AG04450 (cell line): ENCODE results near the gene DZIP1L. TPM values are rescaled to one million over a fixed set of nuclear protein-coding genes. Genes with fewer than 3 reads are reported as not detected.

ENCODE experiments used
- CTCF ChIA-PET: fragments of 300-600, 350-600 bp; formaldehyde crosslinking; extraction: SDS; loops from one replicate; lab custom pipeline; 2022; ENCODE audit warnings: antibody characterized with exemption, inconsistent platforms; lab: Charles Lee
- POLR2A ChIA-PET: fragments of 350-600 bp; formaldehyde crosslinking; extraction: SDS; loops from one replicate; lab custom pipeline; 2021; ENCODE audit warnings: antibody characterized with exemption, inconsistent platforms; lab: Yijun Ruan, JAX
- DNase-seq: peaks from one replicate; pipeline ENCODE4 v3.0.0-alpha.2; 2011; ENCODE audit warnings: low read depth, low spot score
- H3K27ac ChIP-seq: one replicate; pipeline ENCODE4 v1.5.1; 2012; ENCODE audit warnings: low read depth, low read length, control low read depth
- H3K27me3 ChIP-seq: one replicate; pipeline ENCODE4 v1.6.0; 2012; ENCODE audit warnings: low read length; ENCODE audit not compliant: control insufficient read depth, insufficient read depth
- H3K4me3 ChIP-seq: 2 replicates; pipeline ENCODE4 v1.5.1; 2011; ENCODE audit warnings: mild to moderate bottlenecking, low read depth, low read length, control low read depth
- H3K9me3 ChIP-seq: 2 replicates; pipeline ENCODE4 v1.5.1; 2012; ENCODE audit warnings: low read length; ENCODE audit not compliant: control insufficient read depth, insufficient read depth
- polyA plus RNA-seq: library from polyadenylated mRNA; depleted of rRNA; stranded (reverse); fragments of >200 nt; gene quantifications from 2 replicates; pipeline ENCODE4 v1.2.3, GENCODE V29; 2011
- TF ChIP-seq, protein P1 (sequence below): IDR thresholded peaks from 2 replicates; pipeline ENCODE4 v1.5.1; 2011; ENCODE audit warnings: low read depth, low read length, control low read depth, inconsistent platforms

Gene DZIP1L
- polyA plus RNA-seq, 1 experiment: 5.7 TPM

DNA sequence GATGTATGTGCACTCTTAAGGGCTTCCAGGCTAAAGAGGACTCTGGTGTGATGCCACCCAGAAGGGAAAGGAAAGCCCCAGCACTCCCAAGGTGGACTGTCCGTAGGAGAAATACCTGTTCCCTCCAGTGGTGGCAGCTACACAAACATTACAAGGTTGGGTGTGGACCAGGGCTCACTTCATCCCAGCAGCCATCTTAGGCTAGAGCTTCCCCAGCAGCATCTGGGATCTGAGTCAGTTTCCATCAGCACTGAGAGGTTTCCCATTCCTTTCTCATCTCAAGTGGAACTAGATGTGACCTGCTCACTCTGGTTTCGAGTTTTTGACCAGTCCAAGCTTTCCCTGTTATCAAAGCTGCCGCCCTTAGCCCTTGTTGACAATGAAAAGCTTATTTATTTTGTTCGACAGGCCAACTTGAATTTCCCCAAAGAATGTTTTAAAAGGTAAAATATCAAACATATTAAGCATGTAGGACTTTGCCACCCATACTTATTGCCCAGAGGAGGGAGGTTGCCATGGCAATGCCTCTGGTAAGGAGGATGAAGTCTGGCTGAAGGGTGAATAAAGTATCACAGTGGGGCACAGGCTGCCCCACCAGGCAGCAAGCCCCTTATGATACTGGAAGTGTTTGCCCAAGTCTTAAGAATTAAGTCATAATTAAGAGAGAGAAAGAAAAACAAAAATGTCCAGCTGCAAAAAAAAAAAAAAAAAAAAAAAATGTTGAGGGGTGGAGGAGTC, 76.5 kb downstream of the DZIP1L start:
- ChIA-PET CTCF (interaction anchor here (1.7 kb wide), 1 partner anchor 13 kb away, joined by 7 read pairs; no protein-coding TSS in a partner anchor), POLR2A (interaction anchor here (0.7 kb wide), 1 partner anchor 17 kb away, joined by 3 read pairs; no protein-coding TSS in a partner anchor)
- TF ChIP-seq, protein P1, sequence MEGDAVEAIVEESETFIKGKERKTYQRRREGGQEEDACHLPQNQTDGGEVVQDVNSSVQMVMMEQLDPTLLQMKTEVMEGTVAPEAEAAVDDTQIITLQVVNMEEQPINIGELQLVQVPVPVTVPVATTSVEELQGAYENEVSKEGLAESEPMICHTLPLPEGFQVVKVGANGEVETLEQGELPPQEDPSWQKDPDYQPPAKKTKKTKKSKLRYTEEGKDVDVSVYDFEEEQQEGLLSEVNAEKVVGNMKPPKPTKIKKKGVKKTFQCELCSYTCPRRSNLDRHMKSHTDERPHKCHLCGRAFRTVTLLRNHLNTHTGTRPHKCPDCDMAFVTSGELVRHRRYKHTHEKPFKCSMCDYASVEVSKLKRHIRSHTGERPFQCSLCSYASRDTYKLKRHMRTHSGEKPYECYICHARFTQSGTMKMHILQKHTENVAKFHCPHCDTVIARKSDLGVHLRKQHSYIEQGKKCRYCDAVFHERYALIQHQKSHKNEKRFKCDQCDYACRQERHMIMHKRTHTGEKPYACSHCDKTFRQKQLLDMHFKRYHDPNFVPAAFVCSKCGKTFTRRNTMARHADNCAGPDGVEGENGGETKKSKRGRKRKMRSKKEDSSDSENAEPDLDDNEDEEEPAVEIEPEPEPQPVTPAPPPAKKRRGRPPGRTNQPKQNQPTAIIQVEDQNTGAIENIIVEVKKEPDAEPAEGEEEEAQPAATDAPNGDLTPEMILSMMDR: no peak
- H3K27me3 ChIP-seq: no peaks in the 10 kb centered on the region
- H3K4me3 ChIP-seq: no peak overlapping the region
- no peak overlapping the region for H3K27ac ChIP-seq
- H3K9me3 ChIP-seq: no peaks in the 10 kb centered on the region
- no peak for DNase-seq

DNA sequence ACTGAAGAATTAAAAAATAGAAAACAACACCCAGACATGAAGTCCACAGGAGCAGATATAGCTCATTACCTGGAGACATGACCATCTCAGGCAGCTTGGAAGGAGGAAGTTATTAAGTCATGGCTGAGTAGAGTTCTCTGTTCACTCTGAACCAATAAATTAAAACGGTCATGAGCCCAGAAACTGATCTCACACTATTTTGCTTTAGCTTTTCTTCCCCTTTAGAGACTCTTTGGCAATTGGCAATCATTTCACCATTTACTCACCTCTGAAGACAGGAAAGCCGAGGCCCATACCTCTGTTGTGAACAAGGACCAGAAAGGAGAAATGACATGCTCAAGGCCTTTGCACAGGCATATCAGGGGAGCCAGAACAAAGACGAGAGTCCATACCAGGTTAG, 78.8 kb downstream of the DZIP1L start:
- ChIA-PET POLR2A (no interaction called here), CTCF (interaction anchor here (1.0 to 1.1 kb wide), 2 partner anchors 16 to 18 kb away, joined by 3 read pairs; no protein-coding TSS in a partner anchor)
- no peak for DNase-seq
- H3K4me3 ChIP-seq: no peak overlapping the region
- TF ChIP-seq, protein P1: no peak
- H3K9me3 ChIP-seq: no peaks in the 10 kb centered on the region
- no peaks in the 10 kb centered on the region for H3K27me3 ChIP-seq
- no peak overlapping the region for H3K27ac ChIP-seq

- ChIA-PET CTCF (interaction anchor here (1.1 to 2.8 kb wide), 2 partner anchors 17 to 64 kb away, joined by 6 to 12 read pairs; no protein-coding TSS in a partner anchor), POLR2A (no interaction called here)
- H3K27me3 ChIP-seq: no peaks in the 10 kb centered on the region
- TF ChIP-seq, protein P1: no peak
- no peak overlapping the region for H3K27ac ChIP-seq
- no peaks in the 10 kb centered on the region for H3K9me3 ChIP-seq
- no peak overlapping the region for H3K4me3 ChIP-seq
- DNase-seq: no peak
Observed at GRCh38 chr3:138034918-138035317, 80.5 kb downstream of the DZIP1L start.

GRCh38 chr3:138033202-138033691, 82.2 kb downstream of the DZIP1L start:
- POLR2A ChIA-PET: no interaction called here
- no peak overlapping the region for H3K4me3 ChIP-seq
- no peak overlapping the region for H3K27ac ChIP-seq
- no peak for DNase-seq
- TF ChIP-seq, protein P1: no peak
- H3K27me3 ChIP-seq: no peaks in the 10 kb centered on the region
- CTCF ChIA-PET: interaction anchor here (1.1 to 2.8 kb wide), 2 partner anchors 9 to 19 kb away, joined by 3 to 12 read pairs; no protein-coding TSS in a partner anchor
- no peaks in the 10 kb centered on the region for H3K9me3 ChIP-seq

DNA sequence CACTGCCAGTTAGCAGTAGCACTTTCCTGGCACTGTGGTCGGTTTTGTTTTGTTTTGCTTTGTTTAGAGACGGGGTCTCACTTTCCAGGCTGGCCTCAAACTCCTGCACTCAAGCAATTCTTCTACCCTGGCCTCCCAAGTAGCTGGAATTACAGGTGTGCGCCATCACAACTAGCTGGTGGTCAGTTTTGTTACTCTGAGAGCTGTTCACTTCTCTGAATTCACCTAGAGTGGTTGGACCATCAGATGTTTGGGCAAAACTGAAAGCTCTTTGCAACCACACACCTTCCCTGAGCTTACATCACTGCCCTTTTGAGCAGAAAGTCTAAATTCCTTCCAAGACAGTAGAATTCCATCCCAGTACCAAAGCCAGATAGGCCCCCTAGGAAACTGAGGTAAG, 82.8 kb downstream of the DZIP1L start:
- ChIA-PET CTCF (interaction anchor here (1.1 to 2.8 kb wide), 2 partner anchors 10 to 19 kb away, joined by 3 to 12 read pairs; no protein-coding TSS in a partner anchor), POLR2A (no interaction called here)
- TF ChIP-seq, protein P1: no peak
- Histone ChIP-seq H3K27me3 (no peaks in the 10 kb centered on the region), H3K4me3 (no peak overlapping the region), H3K9me3 (no peaks in the 10 kb centered on the region), H3K27ac (no peak overlapping the region)
- DNase-seq: no peak
